ENCODE results near the gene NFIB. TPM values are rescaled to one million over a fixed set of nuclear protein-coding genes. Genes with fewer than 3 reads are reported as not detected.

NFIB gene
- total RNA-seq, 1 experiment from 2014 or later, result 14.3 TPM

DNA sequence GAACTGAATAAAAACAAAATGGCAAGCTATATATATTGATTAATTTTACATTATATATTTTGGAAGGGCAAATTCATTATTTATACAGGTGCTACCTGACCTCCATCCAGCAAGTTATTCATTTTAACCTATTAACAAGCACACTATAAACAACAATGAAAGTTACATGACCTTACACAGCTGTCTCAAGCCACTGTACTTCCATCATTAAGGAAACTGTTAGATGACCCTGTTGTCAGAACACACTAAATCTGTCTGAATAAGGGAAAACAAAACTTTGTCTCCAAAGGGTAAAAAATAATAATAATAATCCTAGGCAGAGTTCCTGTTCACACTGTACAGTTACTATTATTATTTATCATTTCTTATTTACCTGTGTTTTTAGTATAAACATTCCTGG, 44.0 kb downstream of the NFIB start:
- no peak overlapping the region for H2BK20ac ChIP-seq (ENCODE audit: low read depth, low read length, poor library complexity, severe bottlenecking)
- no peaks in the 10 kb centered on the region for H4K20me1 ChIP-seq (ENCODE audit: control insufficient read depth, insufficient read depth, insufficient read length)
- no peak overlapping the region for H3K9ac ChIP-seq (ENCODE audit: extremely low read depth, insufficient read length, low read length)
- peaks cover 9% of the 10 kb centered on the region for H3K4me1 ChIP-seq (ENCODE audit: insufficient read depth, low read length)
- H3K18ac ChIP-seq (ENCODE audit: insufficient read length, low read depth, low read length), result no peak overlapping the region
- H3K79me2 ChIP-seq (ENCODE audit: insufficient read depth, low read length), result 0 out of 2 replicates have a peak, but pooled peaks cover 2% of the 10 kb centered on the region
- Mint-ChIP-seq H3K36me3 (ENCODE audit: insufficient read depth in 1 of 3, low read depth in 3 of 3) (peaks cover 2 to 6% (median 6%) of the 10 kb centered on the region in 3 experiments; a peak in 5 of 7 replicates), H3K4me1 (peaks cover 35 to 41% of the 10 kb centered on the region in 2 experiments), H3K27me3 (ENCODE audit: low read depth) (no peaks in the 10 kb centered on the region), H3K9me3 (no peaks in the 10 kb centered on the region), H3K27ac (no peak overlapping the region), H3K4me3 (no peak overlapping the region)
- no peaks in the 10 kb centered on the region for H3K79me1 ChIP-seq (ENCODE audit: insufficient read depth, low read depth, low read length, poor library complexity, severe bottlenecking)
- no peak overlapping the region for H3K4me2 ChIP-seq (ENCODE audit: insufficient read depth, insufficient read length, low read length)
- H2BK5ac ChIP-seq (ENCODE audit: insufficient read length, low read length), result no peak overlapping the region
- H4K8ac ChIP-seq (replicated peaks; ENCODE audit: insufficient read length, low read depth, low read length), result no peak overlapping the region
- no peak overlapping the region for H2BK15ac ChIP-seq (ENCODE audit: low read depth, low read length)
- DNase-seq, result no peak
- no peak overlapping the region for H4K91ac ChIP-seq (ENCODE audit: insufficient read length, low read depth, low read length)
- H2AK5ac ChIP-seq (ENCODE audit: insufficient read length, low read length), result no peak overlapping the region
- H4K5ac ChIP-seq (ENCODE audit: insufficient read length, low read depth, low read length), result no peak overlapping the region
- no peak overlapping the region for H3K27ac ChIP-seq (ENCODE audit: insufficient read length, low read depth, low read length)
- H3K27me3 ChIP-seq (ENCODE audit: insufficient read depth, low read length), result no peaks in the 10 kb centered on the region
- H2BK120ac ChIP-seq (ENCODE audit: low read depth, low read length, poor library complexity, severe bottlenecking), result no peak overlapping the region
- no peak overlapping the region for H2AFZ ChIP-seq (ENCODE audit: low read length)
- H3K4ac ChIP-seq (ENCODE audit: low read depth, low read length), result no peak overlapping the region
- H3K23ac ChIP-seq (ENCODE audit: insufficient read length, low read depth, low read length), result no peak overlapping the region
- TF ChIP-seq, protein P1, sequence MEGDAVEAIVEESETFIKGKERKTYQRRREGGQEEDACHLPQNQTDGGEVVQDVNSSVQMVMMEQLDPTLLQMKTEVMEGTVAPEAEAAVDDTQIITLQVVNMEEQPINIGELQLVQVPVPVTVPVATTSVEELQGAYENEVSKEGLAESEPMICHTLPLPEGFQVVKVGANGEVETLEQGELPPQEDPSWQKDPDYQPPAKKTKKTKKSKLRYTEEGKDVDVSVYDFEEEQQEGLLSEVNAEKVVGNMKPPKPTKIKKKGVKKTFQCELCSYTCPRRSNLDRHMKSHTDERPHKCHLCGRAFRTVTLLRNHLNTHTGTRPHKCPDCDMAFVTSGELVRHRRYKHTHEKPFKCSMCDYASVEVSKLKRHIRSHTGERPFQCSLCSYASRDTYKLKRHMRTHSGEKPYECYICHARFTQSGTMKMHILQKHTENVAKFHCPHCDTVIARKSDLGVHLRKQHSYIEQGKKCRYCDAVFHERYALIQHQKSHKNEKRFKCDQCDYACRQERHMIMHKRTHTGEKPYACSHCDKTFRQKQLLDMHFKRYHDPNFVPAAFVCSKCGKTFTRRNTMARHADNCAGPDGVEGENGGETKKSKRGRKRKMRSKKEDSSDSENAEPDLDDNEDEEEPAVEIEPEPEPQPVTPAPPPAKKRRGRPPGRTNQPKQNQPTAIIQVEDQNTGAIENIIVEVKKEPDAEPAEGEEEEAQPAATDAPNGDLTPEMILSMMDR (conservative IDR thresholded peaks at IDR 0.05), result no peak
- no peaks in the 10 kb centered on the region for H3K23me2 ChIP-seq (ENCODE audit: insufficient read length, low read depth, low read length, poor library complexity, severe bottlenecking)
- no peak overlapping the region for H3K14ac ChIP-seq (ENCODE audit: insufficient read depth, low read length)
- H3K56ac ChIP-seq (ENCODE audit: insufficient read length, low read depth, low read length), result no peak overlapping the region
- no peak overlapping the region for H3T11ph ChIP-seq (ENCODE audit: low read length)
- H3K9me3 ChIP-seq (ENCODE audit: control insufficient read depth, low read depth, low read length), result no peaks in the 10 kb centered on the region
- H2BK12ac ChIP-seq (ENCODE audit: insufficient read length, low read depth, low read length), result no peak overlapping the region

All from H9 (cell line).